ENCODE measurements around the gene NDST1. TPM values are rescaled to one million over a fixed set of nuclear protein-coding genes. Genes with fewer than 3 reads are reported as not detected.

NDST1 gene
- total RNA-seq, 1 experiment from 2014 or later: 42.6 TPM

GRCh38 chr5:150490296-150490669 is 17.6 kb upstream of the NDST1 start:
- Histone ChIP-seq H3K27ac (ENCODE audit: low read length) (no peak overlapping the region), H3K36me3 (ENCODE audit: low read depth, low read length) (no peaks in the 10 kb centered on the region), H3K9ac (ENCODE audit: low read length) (no peak overlapping the region), H3F3A (ENCODE audit: low read length, unreplicated experiment) (no peaks in the 10 kb centered on the region), H3K4me3 (ENCODE audit: low read length) (no peak overlapping the region), H3K4me2 (ENCODE audit: low read length) (no peak overlapping the region), H3K4me1 (ENCODE audit: insufficient read depth, low read length) (peaks cover 50% of the 10 kb centered on the region), H3K9me2 (replicated peaks; ENCODE audit: low read length) (no peaks in the 10 kb centered on the region), H3K79me2 (ENCODE audit: low read length) (peaks cover 83% of the 10 kb centered on the region), H4K20me1 (ENCODE audit: low read length) (peaks cover 29% of the 10 kb centered on the region; the same call in 1 of the 2 replicates), H2AFZ (ENCODE audit: low read length) (no peak overlapping the region), H3K27me3 (ENCODE audit: low read length) (no peaks in the 10 kb centered on the region), H3K9me3 (ENCODE audit: low read length) (no peaks in the 10 kb centered on the region)
- TF ChIP-seq CTCF (conservative IDR thresholded peaks at IDR 0.05; ENCODE audit: low read depth, low read length): no peak
- no peak for TF ChIP-seq EZH2phosphoT487 (IDR thresholded peaks at IDR 0.05; ENCODE audit: borderline replicate concordance, low read length)
- TF ChIP-seq EZH2 (IDR thresholded peaks at IDR 0.05; ENCODE audit: low read length, unreplicated experiment): no peak
- intact Hi-C loops (cut with micrococcal nuclease): no loop called here
- POLR2A ChIA-PET (ENCODE audit: unreplicated experiment): no interaction called here
- ATAC-seq (no peak), DNase-seq (no peak)
- CTCF ChIA-PET: no interaction called here
- no TSS peak for BruUV-seq (replicated peaks)

GRCh38 chr5:150490754-150491153 is 17.2 kb upstream of the NDST1 start:
- intact Hi-C loops (cut with micrococcal nuclease): no loop called here
- Histone ChIP-seq H3F3A (ENCODE audit: low read length, unreplicated experiment) (no peaks in the 10 kb centered on the region), H3K9me3 (ENCODE audit: low read length) (no peaks in the 10 kb centered on the region), H3K4me1 (ENCODE audit: insufficient read depth, low read length) (peaks cover 49% of the 10 kb centered on the region), H3K27me3 (ENCODE audit: low read length) (no peaks in the 10 kb centered on the region), H3K9me2 (replicated peaks; ENCODE audit: low read length) (no peaks in the 10 kb centered on the region), H3K79me2 (ENCODE audit: low read length) (peaks cover 85% of the 10 kb centered on the region), H3K9ac (ENCODE audit: low read length) (no peak overlapping the region), H2AFZ (ENCODE audit: low read length) (no peak overlapping the region), H3K4me2 (ENCODE audit: low read length) (no peak overlapping the region), H4K20me1 (ENCODE audit: low read length) (peaks cover 29% of the 10 kb centered on the region; the same call in 1 of the 2 replicates), H3K4me3 (ENCODE audit: low read length) (no peak overlapping the region), H3K27ac (ENCODE audit: low read length) (no peak overlapping the region), H3K36me3 (ENCODE audit: low read depth, low read length) (no peaks in the 10 kb centered on the region)
- POLR2A ChIA-PET (ENCODE audit: unreplicated experiment): no interaction called here
- DNase-seq (no peak), ATAC-seq (no peak)
- no TSS peak for BruUV-seq (replicated peaks)
- TF ChIP-seq CTCF (conservative IDR thresholded peaks at IDR 0.05; ENCODE audit: low read depth, low read length): no peak
- no peak for TF ChIP-seq EZH2phosphoT487 (IDR thresholded peaks at IDR 0.05; ENCODE audit: borderline replicate concordance, low read length)
- no peak for TF ChIP-seq EZH2 (IDR thresholded peaks at IDR 0.05; ENCODE audit: low read length, unreplicated experiment)
- CTCF ChIA-PET: no interaction called here

GRCh38 chr5:150491876-150492275 is 16.1 kb upstream of the NDST1 start:
- no peak overlapping the region for H3K4me3 ChIP-seq (ENCODE audit: low read length)
- ChIA-PET CTCF (no interaction called here), POLR2A (ENCODE audit: unreplicated experiment) (no interaction called here)
- BruUV-seq (replicated peaks): no TSS peak
- H3K9ac ChIP-seq (ENCODE audit: low read length): no peak overlapping the region
- no peak overlapping the region for H2AFZ ChIP-seq (ENCODE audit: low read length)
- DNase-seq (no peak), ATAC-seq (no peak)
- H3K27me3 ChIP-seq (ENCODE audit: low read length): no peaks in the 10 kb centered on the region
- peaks cover 52% of the 10 kb centered on the region for H3K4me1 ChIP-seq (ENCODE audit: insufficient read depth, low read length)
- TF ChIP-seq CTCF (conservative IDR thresholded peaks at IDR 0.05; ENCODE audit: low read depth, low read length): no peak
- no peak for TF ChIP-seq EZH2phosphoT487 (IDR thresholded peaks at IDR 0.05; ENCODE audit: borderline replicate concordance, low read length)
- H4K20me1 ChIP-seq (ENCODE audit: low read length): peaks cover 35% of the 10 kb centered on the region
- no peaks in the 10 kb centered on the region for H3K36me3 ChIP-seq (ENCODE audit: low read depth, low read length)
- H3K4me2 ChIP-seq (ENCODE audit: low read length): peak overlapping the region; percentile 20; the same call in 1 of the 2 replicates
- peaks cover 88% of the 10 kb centered on the region for H3K79me2 ChIP-seq (ENCODE audit: low read length)
- no peaks in the 10 kb centered on the region for H3F3A ChIP-seq (ENCODE audit: low read length, unreplicated experiment)
- no peaks in the 10 kb centered on the region for H3K9me2 ChIP-seq (replicated peaks; ENCODE audit: low read length)
- H3K27ac ChIP-seq (ENCODE audit: low read length): peak overlapping the region; percentile 33; the same call in 1 of the 2 replicates
- intact Hi-C loops (cut with micrococcal nuclease): no loop called here
- H3K9me3 ChIP-seq (ENCODE audit: low read length): no peaks in the 10 kb centered on the region
